ENCODE measurements around the gene TNS3. TPM values are rescaled to one million over a fixed set of nuclear protein-coding genes. Genes with fewer than 3 reads are reported as not detected.

TNS3 gene
- total RNA-seq, 1 donor from 2014 or later = 92.9 TPM

GRCh38 chr7:47267346-47267745 is 314.6 kb downstream of the TNS3 start:
- Mint-ChIP-seq H3K9me3 (ENCODE audit: unreplicated experiment) (peaks cover 3% of the 10 kb centered on the region), H3K4me3 (ENCODE audit: unreplicated experiment) (no peak overlapping the region), H3K36me3 (ENCODE audit: low read depth, unreplicated experiment) (peaks cover 2% of the 10 kb centered on the region), H3K4me1 (ENCODE audit: low read depth, unreplicated experiment) (peaks cover 25% of the 10 kb centered on the region), H3K27me3 (ENCODE audit: low read depth, unreplicated experiment) (no peaks in the 10 kb centered on the region), H3K27ac (ENCODE audit: unreplicated experiment) (peak overlapping the region; percentile 73)
- no peak for DNase-seq (ENCODE audit: low read depth)
- Histone ChIP-seq H3K36me3 (ENCODE audit: insufficient read depth, low read length) (no peaks in the 10 kb centered on the region), H3K4me2 (ENCODE audit: low read length) (no peak overlapping the region), H4K20me1 (ENCODE audit: insufficient read depth, low read length) (no peaks in the 10 kb centered on the region), H3K4me3 (ENCODE audit: insufficient read depth, low read depth, low read length) (no peak overlapping the region), H3K27me3 (ENCODE audit: insufficient read depth, low read length) (no peaks in the 10 kb centered on the region), H2AFZ (ENCODE audit: low read depth, low read length) (no peak overlapping the region), H3K27ac (ENCODE audit: low read depth, low read length) (no peak overlapping the region), H3K9ac (ENCODE audit: low read length) (no peak overlapping the region), H3K79me2 (ENCODE audit: insufficient read depth, low read length) (no peaks in the 10 kb centered on the region), H3K4me1 (ENCODE audit: insufficient read depth, low read length) (peaks cover 2% of the 10 kb centered on the region), H3K9me3 (ENCODE audit: insufficient read depth, low read depth, low read length) (no peaks in the 10 kb centered on the region)
- FAIRE-seq = no peak
- no peak for TF ChIP-seq EZH2 (IDR thresholded peaks at IDR 0.05; ENCODE audit: insufficient read depth, low read length)
- no peak for TF ChIP-seq CTCF (IDR thresholded peaks at IDR 0.05; ENCODE audit: insufficient read depth, low read depth, low read length)

GRCh38 chr7:47266799-47267198 is 315.1 kb downstream of the TNS3 start:
- Mint-ChIP-seq H3K27ac (ENCODE audit: unreplicated experiment) (peak overlapping the region; percentile 73), H3K4me3 (ENCODE audit: unreplicated experiment) (no peak overlapping the region)
- H3K4me3 ChIP-seq (ENCODE audit: insufficient read depth, low read depth, low read length) = no peak overlapping the region

More at GRCh38 chr7:47266799-47267198, 315.1 kb downstream of the TNS3 start:
- Histone ChIP-seq H3K79me2 (ENCODE audit: insufficient read depth, low read length) (no peaks in the 10 kb centered on the region), H3K27ac (ENCODE audit: low read depth, low read length) (no peak overlapping the region), H3K9me3 (ENCODE audit: insufficient read depth, low read depth, low read length) (no peaks in the 10 kb centered on the region), H3K36me3 (ENCODE audit: insufficient read depth, low read length) (no peaks in the 10 kb centered on the region), H4K20me1 (ENCODE audit: insufficient read depth, low read length) (no peaks in the 10 kb centered on the region), H2AFZ (ENCODE audit: low read depth, low read length) (no peak overlapping the region), H3K27me3 (ENCODE audit: insufficient read depth, low read length) (no peaks in the 10 kb centered on the region), H3K4me2 (ENCODE audit: low read length) (no peak overlapping the region), H3K4me1 (ENCODE audit: insufficient read depth, low read length) (peaks cover 2% of the 10 kb centered on the region), H3K9ac (ENCODE audit: low read length) (no peak overlapping the region)
- no peaks in the 10 kb centered on the region for H3K27me3 Mint-ChIP-seq (ENCODE audit: low read depth, unreplicated experiment)
- H3K4me1 Mint-ChIP-seq (ENCODE audit: low read depth, unreplicated experiment) = peaks cover 25% of the 10 kb centered on the region
- DNase-seq (ENCODE audit: low read depth) = no peak
- TF ChIP-seq CTCF (IDR thresholded peaks at IDR 0.05; ENCODE audit: insufficient read depth, low read depth, low read length) = no peak
- no peak for TF ChIP-seq EZH2 (IDR thresholded peaks at IDR 0.05; ENCODE audit: insufficient read depth, low read length)
- H3K9me3 Mint-ChIP-seq (ENCODE audit: unreplicated experiment) = peaks cover 5% of the 10 kb centered on the region
- FAIRE-seq = no peak
- H3K36me3 Mint-ChIP-seq (ENCODE audit: low read depth, unreplicated experiment) = peaks cover 2% of the 10 kb centered on the region
